ES-I3 (cell line): ENCODE data around the gene AP1S2.
A peak's percentile ranks its signal among the peaks of the same experiment; 100 is the strongest.
"Not testable (repeated sequence)": the region's sequence is repeated elsewhere in the genome, so short reads cannot be mapped to it uniquely, and the experiment has no call there.

Experiments used
- H3K36me3 ChIP-seq: 2 replicates; pipeline ENCODE4 v1.6.1; 2013; ENCODE audit warnings: mild to moderate bottlenecking, low read length, control low read depth, moderate library complexity; ENCODE audit not compliant: insufficient read depth
- H3K4me1 ChIP-seq: 2 replicates; pipeline ENCODE4 v1.6.1; 2013; ENCODE audit warnings: mild to moderate bottlenecking, control low read depth, low read length; ENCODE audit not compliant: insufficient read depth
- H3K9ac ChIP-seq: 2 replicates; pipeline ENCODE4 v1.6.1; 2013; ENCODE audit warnings: low read depth, mild to moderate bottlenecking, low read length, moderate library complexity
- H3K9me3 ChIP-seq: 2 replicates; pipeline ENCODE4 v1.6.1; 2013; ENCODE audit warnings: mild to moderate bottlenecking, low read length, moderate library complexity; ENCODE audit not compliant: control insufficient read depth, insufficient read depth

The AP1S2 gene

GRCh38 chrX:15838017-15838416, 16.6 kb downstream of the AP1S2 start:
- peaks cover 17% of the 10 kb centered on the region for H3K4me1 ChIP-seq
- no peaks in the 10 kb centered on the region for H3K9me3 ChIP-seq
- no peak overlapping the region for H3K9ac ChIP-seq
- peaks cover 16% of the 10 kb centered on the region for H3K36me3 ChIP-seq

- no peak overlapping the region for H3K9ac ChIP-seq
- H3K36me3 ChIP-seq, result peaks cover 2% of the 10 kb centered on the region; the same call in 1 of the 2 replicates
- peaks cover 17% of the 10 kb centered on the region for H3K4me1 ChIP-seq
- H3K9me3 ChIP-seq, result no peaks in the 10 kb centered on the region
Observed at GRCh38 chrX:15834827-15835595, 19.6 kb downstream of the AP1S2 start.

DNA sequence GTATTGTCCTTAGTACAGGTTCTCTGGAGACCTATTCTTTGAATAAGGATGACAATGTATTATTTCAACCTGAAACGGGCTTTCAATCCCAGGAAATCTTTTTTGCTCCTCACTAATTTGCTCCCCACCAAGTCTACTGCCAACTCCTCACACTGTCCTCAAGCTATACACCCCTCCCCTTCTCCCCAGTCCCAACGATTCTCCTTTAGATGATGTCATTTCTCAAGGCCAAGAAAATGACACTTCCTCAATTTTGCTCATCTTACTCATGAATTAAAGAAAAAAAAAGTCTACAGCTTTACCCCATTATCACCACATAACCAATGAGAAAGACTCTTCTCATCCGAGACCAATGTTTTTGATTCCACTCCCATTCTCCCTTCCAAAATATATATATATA, 20.6 kb downstream of the AP1S2 start:
- Histone ChIP-seq H3K36me3 (no peaks in the 10 kb centered on the region; the same call in 1 of the 2 replicates), H3K9ac (no peak overlapping the region), H3K9me3 (no peaks in the 10 kb centered on the region), H3K4me1 (peaks cover 17% of the 10 kb centered on the region)

GRCh38 chrX:15831347-15831746, 23.3 kb downstream of the AP1S2 start:
- H3K4me1 ChIP-seq, result peaks cover 17% of the 10 kb centered on the region
- H3K9me3 ChIP-seq, H3K36me3 ChIP-seq, H3K9ac ChIP-seq: not testable (repeated sequence)

DNA sequence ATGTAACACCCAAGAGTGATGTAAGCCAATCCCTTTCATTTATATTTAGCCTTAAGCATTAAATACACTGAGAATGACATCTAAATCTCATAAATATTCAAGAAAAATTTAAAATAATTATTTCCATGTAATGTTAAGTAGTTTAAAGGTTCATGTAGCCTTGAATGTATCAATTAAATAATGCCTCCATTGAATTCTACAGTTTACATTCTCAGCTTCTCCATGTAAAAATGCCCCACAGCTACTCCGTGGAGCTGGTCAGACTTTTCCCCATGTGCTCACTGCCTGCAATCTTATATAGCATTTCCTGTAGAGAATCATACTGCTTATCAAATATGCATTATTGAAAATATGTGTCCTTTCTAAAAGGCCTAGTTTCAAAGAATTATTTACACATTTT, 25.4 kb downstream of the AP1S2 start:
- H3K9me3 ChIP-seq, result no peaks in the 10 kb centered on the region
- peaks cover 12% of the 10 kb centered on the region for H3K4me1 ChIP-seq
- H3K36me3 ChIP-seq, result peaks cover 7% of the 10 kb centered on the region
- no peak overlapping the region for H3K9ac ChIP-seq

DNA sequence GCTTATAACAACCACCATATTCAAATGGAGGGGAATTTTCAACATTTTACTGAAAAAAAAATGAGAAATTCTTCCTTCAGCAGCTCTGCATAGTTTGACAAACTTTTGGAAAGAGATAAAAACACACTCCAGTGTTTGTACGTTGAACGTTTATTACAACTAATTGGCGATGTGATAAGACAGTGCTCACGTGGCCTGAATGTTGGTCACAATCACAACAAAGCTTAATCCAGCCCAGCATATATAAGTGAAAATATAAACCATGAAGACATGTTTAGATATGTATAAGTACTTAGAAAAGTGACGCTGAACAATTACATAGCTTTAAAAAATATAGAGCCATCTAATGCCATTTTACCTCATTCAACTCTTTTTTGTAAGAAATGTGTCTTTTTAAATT, 28.7 kb downstream of the AP1S2 start:
- H3K9me3 ChIP-seq, result no peaks in the 10 kb centered on the region
- H3K9ac ChIP-seq, result no peak overlapping the region
- no peaks in the 10 kb centered on the region for H3K4me1 ChIP-seq
- H3K36me3 ChIP-seq, result peaks cover 7% of the 10 kb centered on the region

DNA sequence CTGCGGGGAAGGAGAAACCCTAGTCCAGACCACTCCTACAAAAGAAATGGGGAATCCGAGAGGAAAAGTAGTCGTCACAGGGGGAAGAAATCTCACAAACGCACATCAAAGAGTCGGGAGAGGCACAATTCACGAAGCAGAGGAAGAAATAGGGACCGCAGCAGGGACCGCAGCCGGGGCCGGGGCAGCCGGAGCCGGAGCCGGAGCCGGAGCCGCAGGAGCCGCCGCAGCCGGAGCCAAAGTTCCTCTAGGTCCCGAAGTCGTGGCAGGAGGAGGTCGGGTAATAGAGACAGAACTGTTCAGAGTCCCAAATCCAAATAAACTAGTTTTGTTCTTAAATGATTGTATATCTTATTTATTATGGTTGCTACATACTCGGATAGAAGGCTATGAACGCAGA, 31.7 kb downstream of the AP1S2 start:
- Histone ChIP-seq H3K9ac (no peak overlapping the region), H3K36me3 (peaks cover 19% of the 10 kb centered on the region; the same call in 1 of the 2 replicates), H3K4me1 (peaks cover 4% of the 10 kb centered on the region; the same call in 1 of the 2 replicates), H3K9me3 (no peaks in the 10 kb centered on the region)

GRCh38 chrX:15820106-15821073, 34.2 kb downstream of the AP1S2 start:
- Histone ChIP-seq H3K9me3 (no peaks in the 10 kb centered on the region), H3K4me1 (peaks cover 28% of the 10 kb centered on the region), H3K36me3 (peaks cover 11% of the 10 kb centered on the region; the same call in 1 of the 2 replicates), H3K9ac (no peak overlapping the region)

DNA sequence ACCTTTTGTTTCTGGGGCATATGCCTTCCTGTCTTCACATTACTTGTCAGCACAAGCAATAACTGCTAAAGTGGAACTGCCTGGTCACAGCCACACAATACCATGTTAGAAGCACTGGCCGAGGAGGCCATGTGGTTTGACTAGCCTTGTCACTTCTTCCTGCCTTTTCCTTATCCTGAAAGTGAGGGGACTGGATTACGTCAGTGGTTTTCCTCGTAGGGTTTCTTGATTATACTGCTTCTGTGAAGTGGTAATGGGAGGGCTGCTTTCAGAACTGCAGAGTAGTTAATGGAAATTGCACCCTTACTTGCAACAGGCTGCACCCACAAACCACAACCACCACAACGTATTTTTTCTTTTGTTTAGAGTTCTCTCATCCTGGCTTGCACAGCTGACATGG, 37.7 kb downstream of the AP1S2 start:
- Histone ChIP-seq H3K4me1 (peaks cover 32% of the 10 kb centered on the region), H3K36me3 (peaks cover 29% of the 10 kb centered on the region), H3K9me3 (no peaks in the 10 kb centered on the region), H3K9ac (peak overlapping the region; percentile 32; the same call in 1 of the 2 replicates)

GRCh38 chrX:15816438-15816809, 38.2 kb downstream of the AP1S2 start:
- no peaks in the 10 kb centered on the region for H3K9me3 ChIP-seq
- peaks cover 32% of the 10 kb centered on the region for H3K4me1 ChIP-seq
- H3K9ac ChIP-seq, result no peak overlapping the region; the same call in 1 of the 2 replicates
- H3K36me3 ChIP-seq, result peaks cover 29% of the 10 kb centered on the region

DNA sequence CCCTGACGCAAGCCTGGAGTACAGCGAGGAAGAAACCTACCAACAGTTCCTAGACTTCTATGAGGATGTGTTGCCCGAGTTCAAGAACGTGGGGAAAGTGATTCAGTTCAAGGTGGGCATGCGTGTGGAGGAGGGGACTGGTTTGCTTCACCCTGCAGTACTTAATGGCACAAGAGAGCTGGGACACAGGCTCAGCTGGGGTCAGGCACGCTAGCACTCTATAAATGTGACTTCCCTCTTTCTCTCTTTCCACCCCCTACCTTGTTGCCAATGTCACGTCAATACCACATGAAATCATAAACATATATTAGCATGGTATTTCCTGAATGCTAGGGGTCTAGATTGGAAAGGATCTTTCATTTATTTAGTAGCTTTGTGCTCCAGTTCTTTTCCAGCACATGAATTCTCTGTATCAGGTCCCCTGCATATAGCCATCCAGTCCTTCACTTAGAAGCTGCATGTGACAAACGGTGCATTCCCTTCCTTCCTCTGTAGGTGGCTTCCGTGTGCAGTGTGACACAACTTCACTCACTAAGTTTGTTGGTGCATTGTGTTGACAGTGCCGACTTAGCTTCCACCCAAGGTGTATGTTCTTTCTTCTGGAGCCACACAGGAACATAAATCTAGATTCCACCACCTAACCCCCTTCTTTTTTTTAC, 38.7 kb downstream of the AP1S2 start:
- H3K4me1 ChIP-seq, result peaks cover 32% of the 10 kb centered on the region
- H3K36me3 ChIP-seq, result peaks cover 29% of the 10 kb centered on the region
- H3K9ac ChIP-seq, result no peak overlapping the region; the same call in 1 of the 2 replicates
- no peaks in the 10 kb centered on the region for H3K9me3 ChIP-seq

- Histone ChIP-seq H3K36me3 (peaks cover 22% of the 10 kb centered on the region), H3K9ac (no peak overlapping the region), H3K9me3 (no peaks in the 10 kb centered on the region), H3K4me1 (peaks cover 32% of the 10 kb centered on the region)
Observed at GRCh38 chrX:15814771-15815365, 39.7 kb downstream of the AP1S2 start.

GRCh38 chrX:15813416-15813815, 41.2 kb downstream of the AP1S2 start:
- no peak overlapping the region for H3K9ac ChIP-seq
- H3K4me1 ChIP-seq, result peaks cover 32% of the 10 kb centered on the region
- H3K9me3 ChIP-seq, result no peaks in the 10 kb centered on the region
- H3K36me3 ChIP-seq, result peaks cover 26% of the 10 kb centered on the region
